ENCODE measurements around the gene PADI1.

Gene PADI1, protein sequence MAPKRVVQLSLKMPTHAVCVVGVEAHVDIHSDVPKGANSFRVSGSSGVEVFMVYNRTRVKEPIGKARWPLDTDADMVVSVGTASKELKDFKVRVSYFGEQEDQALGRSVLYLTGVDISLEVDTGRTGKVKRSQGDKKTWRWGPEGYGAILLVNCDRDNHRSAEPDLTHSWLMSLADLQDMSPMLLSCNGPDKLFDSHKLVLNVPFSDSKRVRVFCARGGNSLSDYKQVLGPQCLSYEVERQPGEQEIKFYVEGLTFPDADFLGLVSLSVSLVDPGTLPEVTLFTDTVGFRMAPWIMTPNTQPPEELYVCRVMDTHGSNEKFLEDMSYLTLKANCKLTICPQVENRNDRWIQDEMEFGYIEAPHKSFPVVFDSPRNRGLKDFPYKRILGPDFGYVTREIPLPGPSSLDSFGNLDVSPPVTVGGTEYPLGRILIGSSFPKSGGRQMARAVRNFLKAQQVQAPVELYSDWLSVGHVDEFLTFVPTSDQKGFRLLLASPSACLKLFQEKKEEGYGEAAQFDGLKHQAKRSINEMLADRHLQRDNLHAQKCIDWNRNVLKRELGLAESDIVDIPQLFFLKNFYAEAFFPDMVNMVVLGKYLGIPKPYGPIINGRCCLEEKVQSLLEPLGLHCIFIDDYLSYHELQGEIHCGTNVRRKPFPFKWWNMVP

DNA sequence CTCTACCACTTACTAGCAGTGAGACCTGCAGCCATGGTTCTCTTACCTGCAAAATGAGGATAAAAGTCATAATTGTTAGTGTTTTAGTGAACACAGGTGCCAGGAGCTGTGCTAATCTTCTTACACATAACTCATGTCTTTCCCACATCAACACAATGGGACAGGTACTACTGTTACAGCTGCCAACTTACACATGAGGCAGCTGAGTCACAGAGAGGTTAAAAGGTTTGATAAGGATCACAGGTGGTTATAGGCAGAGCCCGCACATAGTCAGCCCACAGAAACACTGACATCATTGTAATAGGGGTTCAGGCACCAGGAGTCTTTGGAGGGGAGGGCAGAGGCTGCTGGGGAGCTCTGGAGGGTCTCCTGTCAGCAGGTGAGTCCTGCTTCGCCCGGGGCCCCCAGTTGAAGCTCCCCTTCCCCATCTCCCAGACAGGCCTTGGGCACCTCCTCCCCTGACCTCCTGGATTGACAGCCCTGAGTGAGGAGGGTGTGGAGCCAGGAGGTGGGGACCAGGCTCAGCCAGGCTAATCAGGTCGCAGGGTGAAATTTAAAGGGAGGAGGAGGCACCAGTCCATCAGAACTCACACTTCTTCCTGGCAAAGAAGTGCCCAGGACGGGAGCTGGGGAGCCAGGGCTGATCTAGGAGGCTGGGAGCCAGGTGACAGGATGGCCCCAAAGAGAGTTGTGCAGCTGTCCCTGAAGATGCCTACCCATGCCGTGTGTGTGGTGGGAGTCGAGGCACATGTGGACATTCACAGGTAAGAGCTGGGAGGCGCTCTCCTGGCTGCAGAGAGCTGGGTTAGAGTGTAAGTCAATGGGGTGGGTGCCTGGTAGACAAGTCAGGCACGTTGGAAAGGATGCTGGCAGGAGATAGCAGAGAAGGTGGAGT lies at the start of gene PADI1:
PADI1 (plus strand) TSS at position 583 of the 895 bp plus-strand sequence; CDS start at position 673, 90 bp downstream.
- DNase-seq: no peak

DNA sequence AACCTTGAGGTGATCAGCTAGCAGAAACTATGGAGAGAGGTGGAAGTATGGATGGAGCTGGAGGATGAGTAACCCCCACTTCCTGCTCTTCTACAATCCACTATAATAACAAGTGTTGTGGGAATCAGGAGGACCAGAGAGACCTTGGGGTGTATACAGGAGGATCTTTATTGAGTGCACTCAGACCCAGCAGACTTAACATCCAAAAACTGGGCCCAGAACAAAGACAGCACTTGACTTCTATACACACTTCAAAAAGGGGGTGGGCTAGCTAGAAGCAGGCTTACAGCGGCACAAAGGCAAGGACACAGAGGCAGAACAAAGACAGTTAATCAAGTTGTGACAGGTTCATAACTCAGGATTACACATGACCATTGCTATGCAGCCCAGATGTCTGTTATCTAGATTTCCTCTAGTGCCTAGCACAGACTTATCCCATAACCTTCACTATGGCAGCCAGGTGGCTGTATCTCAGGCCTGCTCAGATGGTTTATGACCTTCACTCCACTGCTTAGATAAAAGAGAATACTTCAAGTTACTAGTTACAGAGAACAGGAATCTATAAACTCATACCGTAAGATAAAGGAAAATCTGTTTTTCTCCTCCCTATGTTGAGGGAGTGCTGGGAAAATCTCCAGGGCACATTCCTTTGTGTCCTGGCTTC lies 49.5 kb upstream of the PADI1 start:
- no peak for DNase-seq

DNA sequence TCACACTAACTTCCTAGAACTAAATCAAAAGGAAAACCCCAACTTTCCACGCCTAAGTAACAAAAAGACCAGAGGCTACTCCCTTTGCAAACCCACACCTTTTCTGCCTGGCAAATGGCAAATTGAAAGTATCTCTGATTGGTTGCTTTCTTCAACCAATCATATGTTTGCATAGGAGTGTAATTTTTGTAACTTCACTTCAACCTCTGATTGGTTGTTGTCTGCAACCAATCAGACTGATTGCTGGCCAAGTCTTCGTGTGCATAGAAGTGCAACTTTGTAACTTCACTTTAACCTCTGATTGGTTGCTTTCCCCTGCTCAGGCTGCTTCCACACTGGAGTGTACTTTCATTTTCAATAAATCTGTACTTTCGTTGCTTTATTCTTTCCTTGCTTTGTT lies 48.8 kb upstream of the PADI1 start:
- no peak for DNase-seq

DNA sequence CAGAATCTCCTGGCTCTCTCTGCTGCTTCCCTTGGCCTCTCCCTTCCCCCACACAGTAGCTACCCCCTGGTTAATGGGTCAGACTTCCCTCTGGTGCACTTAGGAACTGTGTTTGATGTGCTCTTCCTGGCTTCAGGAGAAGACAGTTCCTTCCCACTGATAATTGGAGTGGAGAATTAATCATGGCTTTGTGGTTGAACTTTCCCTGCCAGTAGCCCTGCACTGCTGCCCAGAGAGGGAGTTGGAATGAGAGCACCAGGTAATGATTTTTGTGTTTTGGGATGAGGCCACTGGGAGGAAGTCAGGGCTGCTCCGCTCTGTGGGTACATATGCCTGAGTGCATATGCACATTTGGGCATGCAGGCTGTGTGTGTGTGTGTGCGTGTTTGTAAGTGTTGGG lies 46.0 kb upstream of the PADI1 start:
- no peak for DNase-seq

DNA sequence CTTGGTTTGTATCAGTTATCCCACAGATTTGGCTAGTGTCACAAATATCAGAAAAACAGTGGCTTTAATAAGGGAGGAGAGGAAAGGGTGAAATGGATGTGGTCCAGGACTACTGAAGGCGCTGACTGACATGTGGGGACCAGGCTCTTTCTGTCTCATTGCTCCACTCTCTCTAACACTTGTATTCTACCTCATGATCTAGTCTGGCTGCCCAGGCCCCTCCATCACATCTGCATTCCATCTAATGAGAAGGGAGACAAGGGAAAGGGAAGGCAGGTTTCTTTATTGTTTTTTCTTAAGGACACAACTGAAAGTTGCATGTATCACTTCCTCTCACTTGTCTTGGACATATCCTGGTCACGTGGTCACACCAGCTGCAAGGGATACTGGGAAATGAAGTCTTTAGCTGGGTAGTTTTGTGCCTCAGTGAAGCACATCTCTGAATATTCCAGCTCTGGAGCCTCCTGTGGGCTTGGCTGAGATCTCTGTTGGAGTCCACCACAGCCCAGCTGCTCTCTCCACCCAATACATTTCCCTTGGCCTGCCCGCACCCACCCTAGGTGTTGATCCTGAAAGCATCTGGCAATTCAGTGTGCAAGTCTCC lies 43.7 kb upstream of the PADI1 start:
- no peak for DNase-seq

DNA sequence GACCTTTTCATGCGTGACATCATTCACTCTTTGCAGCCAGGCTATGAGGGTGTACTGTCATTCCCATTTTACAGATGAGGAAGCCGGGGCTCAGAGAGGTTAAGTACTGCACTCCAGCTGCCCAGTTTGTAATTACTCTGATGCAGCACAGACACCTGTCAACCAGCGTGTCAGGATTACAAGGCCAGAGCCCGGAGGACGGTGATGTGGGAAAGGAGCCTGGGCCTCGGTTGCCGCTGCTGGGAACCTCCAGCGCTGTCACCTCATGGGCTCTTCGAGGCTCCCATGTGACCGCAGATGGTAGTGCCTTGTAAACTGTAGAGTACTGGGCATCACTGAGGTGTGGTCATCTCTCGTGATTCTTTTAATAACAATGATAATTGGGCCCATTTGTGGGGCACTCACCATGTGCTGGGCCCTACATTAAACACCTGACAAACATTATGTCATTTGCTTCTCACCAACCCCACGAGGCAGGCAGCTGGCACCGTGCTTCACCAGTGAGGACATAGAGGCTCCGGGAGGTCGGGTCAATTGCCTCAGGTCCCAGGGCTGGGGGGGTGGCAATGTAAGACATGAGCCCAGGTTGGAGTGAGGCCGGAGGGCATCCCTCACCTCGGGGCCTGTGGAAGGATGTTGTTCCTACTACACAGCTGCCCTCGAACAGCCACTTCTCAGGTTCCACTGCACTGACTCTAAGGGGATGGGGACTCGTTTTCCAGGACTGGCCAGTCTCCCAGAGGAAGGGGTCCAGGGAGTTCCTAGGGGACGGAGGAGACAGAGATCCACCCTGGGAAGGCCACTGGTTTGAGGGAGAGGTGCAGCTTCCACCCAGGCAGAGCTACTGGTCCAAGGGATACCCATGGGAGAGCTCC lies 42.8 kb upstream of the PADI1 start:
- no peak for DNase-seq

DNA sequence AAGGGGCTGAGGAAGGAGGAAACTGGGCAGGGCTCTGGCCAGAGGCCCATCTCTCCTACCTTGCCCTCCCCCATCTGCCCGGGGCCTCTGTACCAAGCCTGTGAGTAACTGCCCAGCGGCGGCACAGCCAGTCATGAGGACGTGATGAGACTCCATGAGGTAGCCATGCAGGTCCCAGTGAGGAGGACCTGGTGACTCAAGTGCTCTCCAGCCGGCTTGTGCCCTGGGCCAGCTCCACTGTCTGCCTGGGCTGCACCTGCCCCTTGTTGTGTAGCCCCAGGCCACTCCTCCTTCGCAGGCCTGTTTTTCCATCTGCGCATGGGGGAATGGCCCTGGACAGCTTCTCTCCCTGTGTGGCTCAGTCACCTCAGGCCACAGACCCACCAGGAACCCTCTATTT lies 42.0 kb upstream of the PADI1 start:
- no peak for DNase-seq

DNA sequence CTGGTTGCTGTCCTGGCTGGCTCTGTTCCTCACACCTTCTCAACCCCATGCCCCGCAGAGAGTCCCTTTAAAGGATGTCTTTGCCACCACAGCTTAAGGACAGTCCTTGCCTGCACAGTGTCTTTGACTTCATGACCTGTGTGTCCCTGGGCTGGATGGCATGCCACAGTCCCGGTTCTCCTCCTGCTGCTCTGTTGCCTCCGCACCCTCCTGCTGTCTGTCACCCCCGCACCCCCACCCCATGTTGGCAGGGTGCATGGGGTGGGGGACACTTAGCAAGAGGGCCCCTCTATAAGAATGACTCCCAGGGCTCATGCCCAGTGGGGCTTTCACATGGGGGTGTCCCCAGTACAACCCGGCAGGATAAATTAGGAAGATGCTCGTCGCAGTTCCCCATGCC lies 41.6 kb upstream of the PADI1 start:
- no peak for DNase-seq

DNA sequence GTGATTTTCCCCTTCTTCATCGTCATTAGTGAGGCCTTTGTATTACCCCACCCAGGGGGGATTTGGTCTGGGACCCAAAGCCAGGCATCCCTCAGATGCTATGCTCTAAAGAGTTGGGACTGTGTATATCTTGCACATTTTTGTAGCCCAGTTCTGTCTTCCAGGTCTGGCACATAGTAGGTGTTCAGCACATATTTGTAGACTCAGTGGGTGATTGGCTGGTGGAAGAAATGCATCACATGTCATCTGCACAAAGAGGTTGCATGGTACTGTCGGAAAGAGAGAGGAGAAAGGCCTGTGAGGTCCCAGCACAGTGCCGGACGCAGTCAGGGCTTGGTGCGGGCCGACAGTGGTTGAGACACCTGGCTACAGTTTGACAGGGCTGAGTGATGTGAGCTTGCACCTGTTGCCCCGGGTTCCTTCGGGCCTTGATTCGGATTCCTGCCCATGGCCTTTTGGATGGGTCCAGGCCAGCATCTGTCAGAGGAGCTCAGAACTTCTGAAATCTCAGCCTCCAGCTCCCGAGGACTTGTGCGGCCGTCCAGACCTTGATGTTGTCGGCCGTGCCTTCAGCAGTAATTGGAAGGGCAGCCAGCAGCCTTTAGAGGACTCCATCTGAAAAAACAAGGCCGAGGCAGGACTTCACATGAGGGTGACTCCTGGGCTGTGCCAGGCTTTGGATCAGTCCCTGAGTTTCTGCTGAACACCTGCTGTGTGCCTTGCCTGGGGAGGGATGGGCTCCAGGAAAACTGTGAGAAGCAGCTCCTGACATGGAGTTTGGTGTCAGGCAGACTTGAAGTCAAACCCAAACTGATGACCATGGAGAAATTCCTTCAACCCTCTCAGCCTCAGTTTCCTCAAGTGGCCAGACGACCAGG lies 40.9 kb upstream of the PADI1 start:
- DNase-seq: no peak

DNA sequence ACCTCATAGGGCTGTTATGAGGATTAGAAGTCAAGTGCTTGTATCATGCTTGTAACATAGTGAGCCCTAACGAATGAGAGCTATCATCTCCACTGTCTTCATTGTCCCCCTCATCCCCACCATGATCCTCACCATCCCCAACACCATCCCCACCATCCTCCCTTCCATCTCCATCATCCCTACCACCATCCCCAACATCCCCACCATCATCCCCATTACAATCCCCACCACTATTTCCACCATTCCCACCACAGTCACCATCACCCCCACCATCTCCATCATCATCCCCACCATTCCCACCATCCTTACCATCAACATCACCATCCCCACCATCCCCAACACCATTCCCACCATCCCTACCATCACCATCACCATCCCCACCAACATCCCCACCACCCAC lies 39.1 kb upstream of the PADI1 start:
- DNase-seq: no peak

DNA sequence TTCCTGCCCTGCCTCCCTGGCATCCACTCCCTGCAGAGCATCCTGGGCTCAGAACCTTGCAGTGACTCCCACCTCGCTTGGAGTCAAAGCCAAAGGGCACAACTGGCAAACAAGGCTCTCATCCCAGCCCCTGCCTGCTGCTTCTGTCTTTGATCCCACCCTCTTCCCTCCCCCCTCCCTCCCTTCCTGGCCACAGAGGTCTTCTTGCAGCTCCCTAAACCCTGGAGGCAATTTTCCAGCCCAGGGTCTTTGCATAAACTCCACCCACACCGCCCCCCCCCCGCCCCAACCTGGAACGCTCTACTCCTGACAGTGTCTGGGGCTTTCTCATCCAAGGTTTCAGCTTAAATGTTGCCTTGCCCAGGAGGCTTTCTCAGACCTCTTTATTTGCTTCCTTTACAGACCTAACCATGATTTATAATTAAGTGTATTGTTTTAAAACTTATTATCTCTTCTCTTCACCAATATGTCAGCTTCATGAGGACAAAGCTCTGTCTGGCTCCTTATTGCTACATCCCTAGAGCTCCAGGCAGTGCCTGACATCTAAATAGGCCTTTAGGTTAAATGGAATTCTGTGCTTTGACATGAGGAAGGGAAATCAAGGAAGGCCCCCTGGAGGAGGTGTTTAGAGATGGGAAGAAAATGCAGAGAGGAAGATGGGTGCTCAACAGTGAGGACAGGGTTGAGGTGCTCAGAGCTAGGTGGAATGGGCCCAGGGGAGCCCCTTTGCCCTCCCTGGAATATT lies 37.7 kb upstream of the PADI1 start:
- DNase-seq: no peak

DNA sequence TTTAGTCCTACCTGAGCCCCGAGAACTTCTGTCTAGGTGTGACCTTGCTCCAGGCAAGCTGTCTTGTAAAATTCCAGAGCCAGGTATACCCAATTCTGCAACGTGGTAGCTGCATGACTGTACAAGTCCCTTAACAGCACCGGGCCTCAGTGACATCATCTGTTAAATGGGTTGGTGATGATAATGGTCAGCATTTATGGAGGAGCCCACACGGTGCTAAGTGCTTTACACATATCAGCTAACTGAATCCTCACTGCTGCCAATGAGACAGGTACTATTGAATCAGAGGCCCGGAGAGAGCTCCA lies 37.2 kb upstream of the PADI1 start:
- DNase-seq: no peak

DNA sequence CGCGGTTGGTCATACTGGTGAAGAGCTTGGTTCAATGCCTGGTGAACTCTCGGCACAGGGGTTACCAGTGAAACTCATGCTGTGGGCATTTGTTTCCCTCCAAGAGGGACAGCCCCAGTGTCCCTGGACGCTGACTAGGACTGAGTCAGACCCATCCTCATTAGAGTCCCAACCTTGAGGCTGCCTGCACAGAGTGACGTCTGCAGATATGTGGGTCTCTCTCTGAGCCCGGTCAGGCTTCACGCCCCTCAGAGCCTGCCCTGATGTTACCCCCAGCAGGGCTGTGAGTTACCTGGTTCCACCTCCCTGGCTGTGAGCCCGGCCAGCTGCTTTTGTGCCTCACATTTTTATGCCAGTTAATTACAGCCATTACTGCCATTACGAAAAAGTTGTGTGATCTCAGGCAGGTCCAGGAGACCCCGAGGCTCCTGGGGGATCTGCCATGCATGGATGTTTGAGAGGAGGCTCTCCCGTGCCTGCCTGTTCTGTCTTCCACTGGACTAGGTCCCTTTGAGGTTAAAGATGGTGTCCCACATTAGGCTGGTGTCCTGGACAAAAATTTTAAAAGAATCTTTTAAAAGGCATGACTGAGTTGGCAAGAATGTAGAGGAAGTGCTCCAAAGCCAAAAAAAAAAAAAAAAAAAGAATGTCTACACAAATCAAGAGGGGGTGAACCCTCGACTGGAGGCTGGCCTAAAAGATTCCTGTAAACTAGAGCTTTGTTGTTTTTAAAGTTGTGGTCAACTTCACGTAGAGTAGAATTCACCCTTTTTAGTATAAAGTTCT lies 36.6 kb upstream of the PADI1 start:
- DNase-seq: no peak

DNA sequence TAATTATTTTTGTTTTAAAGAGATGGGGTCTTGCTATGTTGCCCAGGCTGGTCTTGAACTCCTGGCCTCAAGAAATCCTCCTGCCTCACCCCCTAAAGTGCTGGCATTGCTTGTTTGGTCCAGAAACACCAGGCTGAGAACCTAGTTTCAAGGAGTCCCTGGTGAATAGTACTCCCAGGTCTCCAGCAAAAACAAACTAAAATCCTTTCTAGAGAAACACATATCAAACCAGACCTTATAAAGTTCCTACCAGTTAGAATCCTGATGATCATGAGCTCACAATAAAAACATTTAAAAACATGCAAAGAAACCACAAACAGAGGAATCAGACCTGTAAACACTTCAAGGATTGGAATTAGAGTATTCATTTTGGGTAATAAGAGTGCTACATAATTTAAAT lies 34.4 kb upstream of the PADI1 start:
- no peak for DNase-seq

DNA sequence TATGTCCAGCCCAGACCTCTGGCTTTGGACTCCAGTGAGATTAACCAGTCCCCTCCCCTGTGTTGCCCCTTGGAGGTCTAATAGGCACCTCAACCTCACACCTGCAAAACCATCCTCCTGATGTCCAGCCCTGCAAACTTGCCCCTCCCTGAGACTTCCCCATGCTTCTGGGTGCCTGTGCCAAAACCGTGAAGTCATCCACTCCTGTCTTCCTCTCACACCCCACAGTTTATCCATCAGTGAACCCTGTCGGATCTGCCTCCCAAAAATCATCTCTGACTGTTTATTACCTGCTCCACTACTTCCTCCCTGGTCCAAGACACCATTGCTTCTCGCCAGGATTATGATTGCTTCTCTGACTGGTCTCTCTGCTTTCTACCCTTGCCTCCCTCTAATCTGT lies 31.7 kb upstream of the PADI1 start:
- no peak for DNase-seq

DNA sequence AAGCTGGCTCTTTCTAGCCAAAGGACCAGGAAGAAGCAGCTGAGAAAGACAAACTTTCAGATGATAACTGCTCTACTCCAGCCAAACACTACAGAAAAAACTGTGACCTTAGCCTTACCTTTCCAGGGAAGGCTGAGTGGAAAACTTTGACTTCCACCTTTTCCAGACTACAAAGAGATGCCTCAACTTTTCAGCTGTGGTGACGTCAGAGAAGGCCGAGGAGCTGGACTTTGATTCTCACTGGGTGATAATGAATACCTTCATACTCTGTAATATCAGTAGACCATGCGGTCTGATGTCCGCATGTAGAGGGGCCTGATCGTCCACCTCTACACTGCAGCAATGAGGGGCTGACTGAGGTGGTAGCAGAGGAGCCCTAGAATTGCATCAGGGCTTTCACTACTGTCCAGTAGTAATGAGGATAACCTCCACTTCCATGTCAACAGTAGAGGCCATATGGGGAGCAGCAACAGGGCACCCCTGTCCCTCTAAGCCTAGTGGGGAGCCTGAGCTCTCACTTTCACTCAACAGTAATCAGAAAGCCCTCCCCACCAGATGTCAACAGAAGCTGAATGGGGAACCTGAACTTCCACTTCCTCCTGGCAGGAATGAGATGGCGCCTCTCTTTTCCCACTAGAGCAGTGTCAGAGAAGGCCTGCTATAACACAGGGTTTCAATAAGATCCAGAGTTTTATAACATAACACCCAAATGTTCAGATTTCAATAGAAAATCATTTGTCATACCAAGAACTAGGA lies 28.4 kb upstream of the PADI1 start:
- DNase-seq: no peak

DNA sequence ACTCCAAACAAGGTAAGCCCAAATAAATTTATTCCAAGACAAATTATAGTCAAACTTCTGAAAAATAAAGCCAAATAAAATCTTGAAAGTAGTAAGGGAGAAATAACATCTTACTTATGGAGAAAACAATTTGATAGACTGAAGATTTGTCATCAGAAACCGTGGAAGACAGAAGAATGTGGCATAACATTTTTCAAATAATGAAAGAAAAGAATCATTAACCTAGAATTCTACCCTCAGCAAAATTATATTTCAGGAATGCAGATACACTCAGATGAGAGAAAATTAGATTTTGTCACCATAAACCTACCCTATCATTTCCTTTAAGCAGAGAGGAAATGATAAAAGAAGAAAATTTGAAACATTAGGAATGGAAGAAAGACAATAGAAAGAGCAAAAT lies 27.3 kb upstream of the PADI1 start:
- no peak for DNase-seq

DNA sequence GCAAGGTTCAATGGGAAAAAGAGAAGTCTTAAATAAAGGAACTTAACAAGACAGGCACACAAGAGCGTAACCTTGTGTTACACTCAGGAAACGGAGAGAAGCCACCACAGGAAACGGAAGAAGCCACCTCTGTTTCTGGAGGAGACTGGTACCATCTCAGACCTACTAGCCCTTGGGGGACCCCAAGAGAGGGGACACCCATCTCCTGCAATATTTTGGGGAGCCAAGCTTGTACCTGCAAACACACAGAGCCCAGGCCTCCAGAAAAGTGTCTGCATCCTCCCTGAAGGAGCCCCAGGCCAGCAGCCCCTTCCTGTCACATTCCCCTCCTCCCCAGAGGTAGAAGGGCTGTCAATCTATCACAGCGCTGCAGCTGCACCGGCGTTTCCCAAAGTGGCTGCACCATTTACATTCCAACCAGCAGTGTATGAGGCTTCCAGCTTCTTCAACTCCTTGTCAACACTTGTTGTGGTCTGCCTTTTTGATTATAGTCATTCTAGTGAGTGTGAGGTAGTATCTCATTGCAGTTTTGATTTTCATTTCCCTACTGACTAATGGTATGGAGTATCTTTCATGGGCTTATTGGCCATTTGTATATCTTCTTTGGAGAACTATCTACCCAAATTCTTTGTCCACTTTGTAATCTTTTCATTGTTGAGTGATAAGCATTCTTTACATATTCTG lies 23.0 kb upstream of the PADI1 start:
- no peak for DNase-seq
